ENCODE data around the gene FOXD3.
"Not testable (repeated sequence)": the region's sequence is repeated elsewhere in the genome, so short reads cannot be mapped to it uniquely, and the experiment has no call there.

The FOXD3 gene

DNA sequence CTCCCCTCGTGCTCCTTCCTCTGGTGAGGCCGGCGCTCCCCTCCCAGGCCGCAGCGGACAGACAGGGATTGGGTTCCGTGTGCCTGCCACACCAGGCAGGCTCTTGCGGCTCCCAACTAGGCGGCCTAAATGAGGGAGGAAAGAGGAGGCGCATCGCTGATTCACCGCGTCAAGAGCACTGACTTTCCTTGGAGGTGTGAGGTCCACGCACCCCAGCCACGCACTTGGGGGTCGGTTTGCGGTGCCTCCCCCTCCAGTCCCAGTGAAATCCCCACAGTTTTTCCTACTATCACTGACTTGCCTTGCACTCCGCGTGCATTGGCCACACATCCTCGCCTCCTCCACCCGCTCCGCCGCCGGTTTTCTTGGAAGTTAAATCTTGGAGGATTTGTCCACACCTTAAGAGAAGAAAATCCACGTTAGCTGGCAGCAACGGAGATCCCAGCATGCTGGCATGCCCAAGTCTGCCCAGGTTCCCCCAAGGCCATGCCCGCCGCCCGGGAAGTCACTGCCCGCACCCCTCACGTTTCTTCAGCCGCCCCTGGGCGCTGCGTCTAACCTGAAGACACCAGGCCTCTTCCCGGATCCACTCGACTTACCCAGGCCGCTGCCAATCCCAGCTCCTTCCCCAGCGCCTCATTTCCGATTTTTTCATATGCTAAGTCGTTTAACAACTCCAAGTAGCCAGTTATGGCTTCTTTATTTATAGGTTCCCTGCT, 1.1 kb upstream of the FOXD3 start:
- DNase-seq (ENCODE audit: low spot score) = no peak

- no peak for DNase-seq (ENCODE audit: low spot score)
These were observed 618 bp upstream of the FOXD3 start for GRCh38 chr1:63321785-63322113.

DNA sequence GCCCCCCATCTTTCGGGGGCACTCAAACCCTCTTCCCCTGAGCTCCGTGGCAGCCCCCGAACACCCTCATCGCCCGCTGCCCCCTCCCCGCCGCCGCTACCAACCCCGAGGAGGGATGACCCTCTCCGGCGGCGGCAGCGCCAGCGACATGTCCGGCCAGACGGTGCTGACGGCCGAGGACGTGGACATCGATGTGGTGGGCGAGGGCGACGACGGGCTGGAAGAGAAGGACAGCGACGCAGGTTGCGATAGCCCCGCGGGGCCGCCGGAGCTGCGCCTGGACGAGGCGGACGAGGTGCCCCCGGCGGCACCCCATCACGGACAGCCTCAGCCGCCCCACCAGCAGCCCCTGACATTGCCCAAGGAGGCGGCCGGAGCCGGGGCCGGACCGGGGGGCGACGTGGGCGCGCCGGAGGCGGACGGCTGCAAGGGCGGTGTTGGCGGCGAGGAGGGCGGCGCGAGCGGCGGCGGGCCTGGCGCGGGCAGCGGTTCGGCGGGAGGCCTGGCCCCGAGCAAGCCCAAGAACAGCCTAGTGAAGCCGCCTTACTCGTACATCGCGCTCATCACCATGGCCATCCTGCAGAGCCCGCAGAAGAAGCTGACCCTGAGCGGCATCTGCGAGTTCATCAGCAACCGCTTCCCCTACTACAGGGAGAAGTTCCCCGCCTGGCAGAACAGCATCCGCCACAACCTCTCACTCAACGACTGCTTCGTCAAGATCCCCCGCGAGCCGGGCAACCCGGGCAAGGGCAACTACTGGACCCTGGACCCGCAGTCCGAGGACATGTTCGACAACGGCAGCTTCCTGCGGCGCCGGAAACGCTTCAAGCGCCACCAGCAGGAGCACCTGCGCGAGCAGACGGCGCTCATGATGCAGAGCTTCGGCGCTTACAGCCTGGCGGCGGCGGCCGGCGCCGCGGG, 837 bp downstream of the FOXD3 start:
- peak; percentile 30 for DNase-seq (ENCODE audit: low spot score)

GRCh38 chr1:63323865-63324778, 1.8 kb downstream of the FOXD3 start:
- DNase-seq (ENCODE audit: low spot score) = no peak

DNA sequence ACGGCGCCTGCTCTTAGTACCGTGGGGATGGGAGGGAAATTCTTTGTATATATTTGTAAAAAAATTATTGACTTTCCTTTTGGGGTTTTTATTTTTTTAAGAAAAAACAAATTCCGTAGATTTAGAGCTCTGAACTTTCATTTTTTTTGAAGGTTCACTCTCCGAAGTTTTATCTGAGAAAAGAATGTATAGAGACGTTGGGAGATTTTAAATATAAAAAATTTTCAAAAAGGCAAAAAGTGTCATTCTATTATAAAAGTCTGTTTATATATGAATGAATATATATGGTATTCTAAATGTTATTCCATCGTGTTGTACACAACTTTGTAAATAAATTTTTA, 2.4 kb downstream of the FOXD3 start:
- DNase-seq (ENCODE audit: low spot score) = no peak

DNA sequence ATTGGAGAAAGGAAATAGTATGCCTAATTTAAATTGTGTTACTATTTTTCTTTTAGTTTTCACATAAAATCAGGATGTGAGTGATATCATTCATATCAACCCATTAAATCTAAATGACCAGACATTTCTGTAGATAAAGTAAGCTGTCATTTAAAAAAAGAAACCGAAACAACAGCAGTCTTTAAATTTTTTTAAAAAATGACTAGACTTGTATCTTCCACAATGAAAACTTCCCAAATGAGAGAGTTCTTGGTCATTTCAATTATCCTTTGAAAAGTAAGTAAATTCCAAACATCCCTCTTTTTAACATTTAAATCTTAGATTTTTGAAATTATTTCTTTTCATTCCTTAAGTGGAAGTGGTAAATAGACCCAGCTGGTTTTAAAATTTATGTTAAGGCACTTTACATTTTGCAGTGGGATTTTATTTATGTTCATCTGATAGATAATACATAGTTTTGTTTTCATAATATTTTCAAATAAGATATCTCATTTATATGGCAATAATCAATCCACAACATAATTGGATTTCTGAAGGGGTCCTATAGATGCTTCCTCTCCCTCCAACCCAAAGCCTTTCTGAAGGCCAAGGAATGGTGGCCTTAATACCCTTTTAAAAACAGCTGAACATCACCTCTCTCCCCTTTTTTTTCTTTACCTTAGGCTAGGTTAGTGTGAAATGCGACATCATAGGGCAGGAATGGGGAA, 3.1 kb downstream of the FOXD3 start:
- no peak for DNase-seq (ENCODE audit: low spot score)

DNA sequence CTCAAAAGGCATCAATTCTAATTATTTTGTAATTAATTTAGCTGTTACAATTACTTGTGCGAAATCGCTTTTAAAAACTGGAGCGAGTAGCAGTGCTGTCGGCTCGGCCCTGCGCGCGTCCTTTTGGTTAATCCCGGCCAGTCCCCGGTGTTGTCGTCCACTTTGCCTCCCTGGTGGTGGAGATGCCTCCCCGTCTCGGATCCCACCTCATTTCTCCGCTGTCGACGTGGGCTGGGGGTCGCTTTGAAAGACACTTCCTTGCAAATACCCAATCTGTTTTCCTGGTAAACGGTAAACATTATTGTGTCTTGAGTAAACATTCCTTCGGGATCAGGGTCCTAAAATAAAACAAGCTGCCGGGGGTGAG, 3.7 kb downstream of the FOXD3 start:
- DNase-seq (ENCODE audit: low spot score) = no peak

DNA sequence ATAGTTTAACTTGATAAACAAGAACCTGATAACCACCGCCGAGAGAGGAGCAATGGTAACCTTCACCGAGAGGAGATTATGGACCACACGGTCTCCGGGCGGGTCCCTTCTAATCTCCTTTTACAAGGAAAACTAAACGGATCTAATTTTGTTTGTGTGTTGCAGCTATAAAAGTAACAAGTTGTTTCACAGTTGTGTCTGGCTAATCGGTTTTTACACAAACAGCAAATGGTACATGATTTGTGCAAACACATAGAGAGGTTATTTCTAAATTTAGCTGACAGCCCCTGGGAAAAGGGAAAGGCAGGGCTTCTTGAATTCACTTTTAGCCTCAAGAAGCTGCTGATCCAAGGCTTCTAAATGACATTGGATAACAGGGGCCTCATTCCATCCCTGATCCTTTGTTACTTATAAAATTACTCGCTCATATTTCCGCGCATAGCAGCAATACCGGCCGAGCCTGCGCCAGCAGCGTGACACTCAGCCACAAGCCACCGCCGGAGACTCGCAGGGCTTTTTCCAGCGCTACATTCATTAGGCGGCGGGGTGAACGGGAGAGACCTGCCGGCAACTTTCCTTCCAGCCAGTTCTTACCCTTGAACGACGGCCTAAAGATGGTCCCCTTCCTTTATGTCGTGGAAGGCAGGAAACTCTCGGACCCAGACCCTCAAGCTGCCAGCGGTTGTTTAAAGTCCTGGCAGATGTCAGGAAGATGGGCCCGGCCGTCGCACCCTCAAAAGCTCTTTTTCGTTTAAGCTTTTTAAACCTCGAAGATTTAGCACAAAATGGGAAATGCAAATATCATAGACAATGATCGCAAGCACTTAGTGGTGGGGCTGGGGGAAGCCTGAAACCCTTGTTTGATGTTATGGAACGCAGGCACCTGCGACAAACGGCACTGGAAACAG, 4.4 kb downstream of the FOXD3 start:
- no peak for DNase-seq (ENCODE audit: low spot score)

GRCh38 chr1:63327417-63328054, 5.2 kb downstream of the FOXD3 start:
- peak; percentile 12 for DNase-seq (ENCODE audit: low spot score)

DNA sequence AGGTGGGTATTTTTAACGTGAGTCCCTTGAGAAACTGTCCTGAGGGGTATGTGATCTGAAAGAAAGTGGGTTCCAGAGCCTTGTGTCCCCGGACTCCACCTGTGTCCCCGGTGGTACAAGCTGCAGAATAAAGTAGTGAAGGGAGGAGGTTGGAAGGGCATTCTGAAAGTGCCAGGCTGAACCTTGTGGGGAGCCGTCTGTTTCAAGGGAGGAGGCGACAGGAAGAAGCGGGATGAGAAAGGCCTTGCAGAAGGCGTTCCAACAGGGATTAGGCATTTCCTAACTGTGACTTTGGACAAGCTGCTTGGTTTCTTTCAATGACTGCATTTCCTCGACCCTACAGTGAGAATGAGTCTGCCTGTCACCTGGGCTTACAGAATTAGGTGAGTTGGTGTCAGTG, 5.8 kb downstream of the FOXD3 start:
- DNase-seq (ENCODE audit: low spot score) = no peak

DNA sequence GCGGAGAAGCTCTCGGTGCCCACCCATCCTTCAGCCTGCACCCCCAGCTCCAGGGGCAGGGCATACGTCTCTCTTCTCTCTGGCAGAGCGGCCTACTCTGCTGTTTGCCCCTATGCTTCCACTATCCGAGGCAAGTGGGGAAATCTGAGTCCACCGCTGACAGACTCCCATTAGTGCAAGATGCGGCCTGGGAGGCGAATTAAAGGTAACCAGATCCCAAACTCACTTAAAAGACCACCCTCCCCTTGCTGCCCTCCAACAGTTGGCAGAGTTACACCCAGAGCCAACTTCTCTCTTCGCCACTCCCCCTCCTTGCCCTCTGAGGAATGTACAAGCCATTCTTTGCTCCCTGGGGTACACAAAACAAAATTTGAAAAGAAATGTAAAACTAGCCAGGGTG, 6.4 kb downstream of the FOXD3 start:
- no peak for DNase-seq (ENCODE audit: low spot score)

DNA sequence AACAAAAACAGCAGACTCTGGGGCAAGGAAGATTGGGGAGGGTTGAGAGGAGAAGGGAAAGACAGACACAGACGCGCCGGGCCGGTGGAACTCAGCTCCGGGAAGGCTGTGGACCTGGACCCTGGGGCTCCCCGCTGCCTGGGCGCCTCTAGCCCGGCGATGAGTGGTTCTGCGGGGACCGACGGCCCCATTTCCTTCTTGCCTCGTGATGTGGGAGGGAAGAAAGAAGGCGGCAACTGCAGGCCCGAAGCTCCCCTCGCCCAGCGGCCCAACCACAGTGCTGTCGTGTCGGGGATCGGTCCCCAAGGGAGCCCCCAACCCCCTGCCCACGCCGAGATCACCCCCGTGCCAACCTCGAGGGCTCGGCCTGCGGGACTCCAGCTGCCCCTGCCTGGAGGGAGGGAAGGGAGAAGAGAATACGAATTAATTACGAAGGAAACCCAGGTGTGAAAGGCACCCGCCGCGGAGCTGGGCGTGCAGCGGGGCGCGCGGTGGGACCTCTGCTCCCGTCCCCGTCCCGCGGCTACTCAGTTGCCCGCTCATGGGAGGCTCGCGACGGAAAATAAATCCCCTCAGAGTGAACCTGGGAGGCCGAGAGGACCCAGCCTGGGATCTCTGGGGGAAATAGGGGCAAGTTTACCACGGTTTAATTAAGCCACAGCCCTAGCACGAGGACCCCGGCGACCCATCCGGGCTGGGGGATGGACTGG, 7.4 kb downstream of the FOXD3 start:
- no peak for DNase-seq (ENCODE audit: low spot score)

GRCh38 chr1:63330331-63330916, 8.1 kb downstream of the FOXD3 start:
- no peak for DNase-seq (ENCODE audit: low spot score)

DNA sequence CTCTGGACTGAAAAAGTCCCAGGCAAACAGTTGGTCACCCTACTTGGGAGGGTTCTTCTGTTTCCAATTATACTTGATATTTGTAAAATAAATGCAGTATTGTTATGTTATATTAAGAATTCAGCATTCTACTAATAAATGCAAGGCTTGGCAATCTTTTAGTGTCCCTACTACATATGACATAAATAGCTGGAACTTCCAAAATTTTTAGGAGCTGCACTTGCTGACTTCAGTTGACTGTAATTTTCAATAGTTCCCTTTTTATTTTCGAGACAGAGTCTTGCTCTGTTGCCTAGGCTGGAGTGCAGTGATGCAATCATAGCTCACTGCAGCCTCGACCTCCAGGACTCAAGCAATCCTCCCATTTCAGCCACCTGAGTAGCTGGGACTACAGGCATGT, 20.0 kb downstream of the FOXD3 start:
- DNase-seq (ENCODE audit: low spot score) = no peak

DNA sequence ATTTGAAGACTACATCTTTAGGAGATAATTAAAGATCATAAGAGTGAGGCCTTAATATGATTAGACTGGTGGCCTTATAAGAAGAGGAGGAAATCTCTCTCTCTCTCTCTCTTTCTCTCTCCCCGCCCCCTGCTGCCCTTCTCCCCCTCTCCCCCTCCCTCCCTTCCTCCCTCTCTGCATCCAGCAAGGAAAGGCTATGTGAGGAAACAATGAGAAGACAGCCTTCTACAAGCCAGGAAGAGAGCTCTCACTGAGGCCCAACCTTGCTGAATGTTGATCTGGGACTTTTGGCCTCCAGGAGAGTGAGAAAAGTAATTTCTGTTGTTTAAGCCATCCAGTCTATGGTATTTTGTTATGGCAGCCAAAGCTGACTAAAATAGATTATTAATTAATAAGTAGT, 21.6 kb downstream of the FOXD3 start:
- no peak for DNase-seq (ENCODE audit: low spot score)

- DNase-seq (ENCODE audit: low spot score) = no peak
These were observed 28.0 kb downstream of the FOXD3 start for GRCh38 chr1:63350320-63350719.

GRCh38 chr1:63352736-63353135, 30.4 kb downstream of the FOXD3 start:
- DNase-seq (ENCODE audit: low spot score) = no peak

DNA sequence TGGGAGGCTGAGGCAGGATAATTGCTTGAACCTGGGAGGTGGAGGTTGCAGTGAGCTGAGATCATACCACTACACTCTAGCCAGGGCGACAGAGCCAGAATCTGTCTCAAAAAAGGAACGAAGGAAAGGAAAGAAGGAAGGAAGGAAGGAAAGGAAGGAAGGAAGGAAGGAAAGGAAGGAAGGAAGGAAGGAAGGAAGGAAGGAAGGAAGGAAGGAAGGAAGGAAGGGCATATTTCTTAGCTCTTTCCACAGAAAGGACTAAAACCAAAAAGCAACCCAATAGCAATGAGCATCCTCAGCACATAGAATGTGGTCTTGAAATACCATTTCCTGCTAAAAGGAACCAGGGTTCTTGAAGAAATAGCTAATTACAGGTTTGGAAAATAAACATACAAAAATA, 33.9 kb downstream of the FOXD3 start:
- DNase-seq (ENCODE audit: low spot score) = not testable (repeated sequence)

DNA sequence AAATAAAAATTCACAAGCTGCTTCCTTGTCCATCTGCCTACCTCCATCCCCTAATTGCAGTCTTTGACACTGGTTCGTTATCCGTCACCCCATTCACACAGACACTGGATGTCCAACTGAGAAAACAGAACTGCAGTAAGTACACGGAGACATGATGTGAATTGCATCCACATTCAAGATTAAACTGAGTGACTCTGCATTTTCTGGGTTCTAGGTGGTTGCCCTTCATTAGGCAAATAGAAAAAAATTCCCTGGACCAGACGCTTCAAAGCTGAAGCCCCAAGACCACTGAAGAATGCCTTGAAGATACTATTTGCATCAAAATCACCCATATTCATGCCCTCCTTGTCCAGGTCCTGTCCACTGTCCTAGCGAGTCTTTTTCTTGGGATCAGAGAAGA, 37.2 kb downstream of the FOXD3 start:
- no peak for DNase-seq (ENCODE audit: low spot score)

All from CD4-positive, alpha-beta T cell treated with Interleukin-6 at 100 ng/mL for 8 hours (primary cell).